ENCODE results near the gene COL20A1.
"Not testable (repeated sequence)": the region's sequence is repeated elsewhere in the genome, so short reads cannot be mapped to it uniquely, and the experiment has no call there.

Gene COL20A1

DNA sequence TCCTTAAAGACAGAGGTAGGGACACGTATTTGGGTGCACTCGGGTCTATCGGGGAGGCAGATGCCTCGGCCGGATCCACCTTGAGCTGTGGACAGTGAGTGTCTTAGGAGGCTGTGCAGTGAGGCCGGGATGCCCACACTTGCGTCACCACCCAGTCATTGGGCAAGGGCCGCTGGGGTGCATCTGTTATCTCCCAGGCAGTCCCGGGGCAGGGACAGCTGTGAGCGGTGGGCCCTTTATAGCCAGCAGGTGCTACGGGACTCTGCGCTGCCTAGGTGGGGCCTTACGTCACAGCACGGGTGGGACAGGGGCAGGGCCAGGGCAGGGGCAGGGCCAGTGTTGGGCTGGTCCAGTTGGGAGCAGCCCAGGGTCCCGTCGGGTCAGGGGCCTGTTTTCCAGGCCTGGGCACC is 689 bp upstream of the COL20A1 start:
- no peak for DNase-seq

DNA sequence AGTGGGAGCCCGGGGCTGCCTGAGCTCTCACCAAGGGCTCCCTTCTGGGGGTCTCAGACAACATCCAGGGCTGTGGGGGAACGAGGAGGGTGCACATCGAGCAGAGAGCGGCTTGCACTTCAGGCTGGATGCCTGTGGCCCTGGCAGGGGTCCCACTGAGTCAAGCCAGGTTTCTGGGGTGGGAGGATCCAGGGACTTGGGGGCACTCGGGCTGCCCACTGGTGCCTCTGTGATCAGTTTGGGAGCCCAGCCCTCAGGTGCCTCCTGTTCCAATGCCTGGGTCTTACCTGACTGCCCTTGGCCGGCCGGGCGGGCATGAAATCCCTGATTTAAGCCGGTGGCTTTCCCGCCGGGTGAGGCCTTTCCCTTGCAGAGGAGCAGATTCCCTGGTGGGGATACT is 470 bp downstream of the COL20A1 start:
- DNase-seq = no peak

DNA sequence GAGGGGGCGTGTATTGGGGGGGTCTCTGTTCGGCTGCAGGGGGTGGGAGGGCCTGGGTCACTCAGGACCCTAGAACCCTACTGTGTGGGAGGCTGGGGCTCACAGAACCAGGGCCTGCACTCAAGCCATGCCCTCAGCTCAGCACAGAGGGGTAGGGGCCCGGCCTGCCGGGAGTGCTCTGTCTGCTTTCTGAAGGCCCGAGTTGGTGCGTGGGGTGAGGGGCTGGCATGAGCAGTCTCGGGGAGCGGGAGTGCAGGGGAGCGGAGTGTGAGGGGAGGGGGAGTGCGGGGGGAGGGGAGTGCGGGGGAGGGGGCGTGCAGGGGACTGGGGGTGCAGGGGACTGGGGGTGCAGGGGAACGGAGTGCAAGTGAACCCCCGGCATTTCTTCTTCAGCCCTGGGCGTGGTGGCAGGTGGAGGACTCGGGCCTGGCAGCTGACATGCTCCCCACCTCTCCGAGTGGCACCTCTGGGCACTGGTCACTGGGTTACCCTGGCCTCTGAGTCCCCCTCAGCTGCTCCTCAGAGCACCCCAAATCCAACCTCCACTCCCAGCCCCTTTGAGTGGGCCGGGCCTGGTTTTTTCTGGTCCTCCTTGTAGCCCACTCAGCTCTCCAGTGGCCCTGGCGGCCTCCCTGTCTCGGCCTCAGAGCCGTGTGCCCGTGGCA is 1.0 kb downstream of the COL20A1 start:
- DNase-seq = no peak

DNA sequence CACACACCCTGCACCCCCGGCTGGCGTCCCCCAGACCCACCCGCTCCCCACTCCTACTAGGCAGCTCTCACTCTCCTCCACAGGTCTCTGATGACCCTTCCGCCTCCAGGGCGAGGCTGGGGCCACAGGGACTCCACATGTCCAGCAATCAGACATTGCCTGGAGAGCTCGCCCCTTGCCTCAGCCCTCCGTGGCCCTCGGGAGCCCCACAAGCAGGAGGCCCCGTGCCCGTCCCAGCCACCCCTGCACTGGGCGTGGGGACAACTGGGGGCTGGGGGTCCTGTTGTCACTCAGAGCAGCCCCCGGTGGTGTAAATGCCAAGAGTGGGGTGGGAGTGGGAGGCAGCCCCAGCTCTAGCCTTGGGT is 1.5 kb downstream of the COL20A1 start:
- DNase-seq = no peak

DNA sequence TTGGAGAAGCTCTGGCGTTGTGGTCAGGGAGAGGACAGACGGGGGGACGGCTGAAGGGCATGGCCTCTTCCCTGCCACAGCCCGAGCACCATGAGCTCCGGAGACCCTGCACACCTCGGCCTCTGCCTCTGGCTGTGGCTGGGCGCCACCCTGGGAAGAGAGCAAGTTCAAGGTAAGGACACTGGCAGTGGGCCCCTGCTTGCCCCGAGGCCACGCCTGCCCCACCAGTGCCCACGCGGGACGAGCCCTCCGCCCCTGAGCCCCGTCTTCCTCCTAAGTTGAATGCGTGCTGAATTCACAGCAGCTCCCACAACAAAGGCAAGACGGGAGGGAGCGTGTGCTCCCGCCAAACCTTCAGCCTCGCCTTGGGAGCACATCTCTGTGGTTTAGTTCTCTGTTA is 2.0 kb downstream of the COL20A1 start:
- no peak for DNase-seq

DNA sequence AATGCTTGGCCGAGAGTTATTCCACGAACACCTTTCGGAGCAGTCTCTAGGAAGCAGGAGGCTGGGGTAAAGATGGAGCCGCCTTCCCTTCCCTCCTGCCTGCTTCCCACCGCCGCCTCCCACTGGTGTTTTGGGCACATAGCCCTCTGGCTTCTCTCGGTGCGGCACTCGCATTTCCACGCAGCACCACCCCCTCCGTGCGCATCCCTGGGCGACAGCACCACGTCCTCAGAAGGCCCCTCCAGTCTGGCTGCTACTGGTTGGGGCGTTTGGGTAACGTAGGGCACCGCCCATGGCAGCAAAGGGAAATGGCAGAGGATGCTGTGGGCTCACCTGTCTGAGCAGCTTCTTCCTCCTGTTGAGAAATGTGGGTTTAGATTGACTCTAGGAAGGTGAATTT is 2.4 kb downstream of the COL20A1 start:
- DNase-seq = no peak

DNA sequence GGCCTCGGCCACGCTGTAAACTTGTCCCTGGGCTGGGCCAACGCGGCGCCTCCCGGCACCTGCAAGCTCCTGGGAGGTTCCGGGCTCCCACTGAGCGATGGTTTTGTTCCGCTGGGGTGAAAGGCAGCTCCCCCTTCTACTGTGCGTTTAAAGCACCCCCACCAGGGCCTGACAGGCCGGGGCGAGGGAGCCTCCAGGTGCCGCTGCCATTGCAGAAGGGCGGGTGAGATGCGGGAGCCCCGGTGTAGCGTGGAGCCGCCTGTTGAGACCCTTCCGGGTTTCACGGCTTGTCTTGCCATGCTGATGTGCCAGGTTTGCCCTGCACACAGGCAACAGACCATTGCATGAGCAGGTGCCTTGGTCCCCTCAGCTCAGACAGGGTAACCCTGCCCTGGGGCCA is 2.9 kb downstream of the COL20A1 start:
- DNase-seq = no peak

DNA sequence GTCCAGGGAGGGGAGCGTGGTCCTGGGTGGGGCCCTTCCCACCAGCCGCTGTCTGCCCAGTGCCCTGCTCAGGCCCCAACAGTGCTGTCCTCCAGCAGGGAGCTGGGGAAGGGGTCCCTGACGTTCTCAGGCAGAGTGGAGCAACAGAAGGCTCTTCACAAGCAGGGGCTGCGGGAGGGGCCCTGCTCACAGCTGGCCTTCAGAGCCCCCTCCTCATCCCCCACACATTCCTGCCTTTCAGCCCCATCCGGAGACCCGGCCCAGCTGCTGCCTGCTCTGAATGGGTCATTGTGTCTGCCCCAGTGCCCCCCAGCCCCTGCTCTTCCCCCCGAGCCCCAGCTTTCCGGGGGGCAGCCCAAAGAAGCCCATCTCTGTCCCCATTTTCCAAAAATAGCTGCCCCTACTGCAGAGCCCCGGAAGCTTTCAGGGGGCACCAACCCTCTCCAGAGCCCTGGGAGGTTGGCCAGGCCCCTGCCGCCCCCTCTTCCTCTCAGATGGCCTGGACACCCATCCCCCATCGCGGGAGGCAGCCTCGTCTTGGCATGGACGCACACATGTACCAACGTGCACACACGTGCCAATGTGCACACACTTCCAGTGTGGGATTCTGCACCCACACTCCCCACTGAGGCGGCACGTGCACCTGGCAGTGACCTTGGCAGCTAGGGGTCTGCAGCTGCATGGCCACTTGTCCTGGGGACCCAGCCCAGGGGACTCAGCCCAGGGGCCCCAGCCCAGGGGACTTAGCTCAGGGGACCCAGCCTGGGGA is 3.7 kb downstream of the COL20A1 start:
- DNase-seq = no peak

DNA sequence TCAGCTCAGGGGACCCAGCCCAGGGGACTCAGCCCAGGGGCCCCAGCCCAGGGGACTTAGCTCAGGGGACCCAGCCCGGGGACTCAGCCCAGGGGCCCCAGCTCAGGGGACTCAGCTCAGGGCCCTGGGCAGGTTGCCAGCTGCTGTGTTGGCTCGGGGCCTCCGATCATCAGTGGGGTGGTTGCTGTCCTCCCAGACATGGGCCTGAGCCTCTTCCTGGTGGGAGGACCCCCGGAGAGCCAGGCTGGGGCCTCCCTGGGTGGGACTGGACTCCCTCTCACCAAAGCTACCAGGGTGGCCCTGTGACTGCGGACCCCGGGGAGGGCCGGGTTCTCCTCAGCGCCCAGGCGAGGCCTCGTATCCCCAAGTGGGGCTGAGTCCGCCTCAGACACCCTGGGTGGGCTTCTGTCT is 4.4 kb downstream of the COL20A1 start:
- DNase-seq = no peak

DNA sequence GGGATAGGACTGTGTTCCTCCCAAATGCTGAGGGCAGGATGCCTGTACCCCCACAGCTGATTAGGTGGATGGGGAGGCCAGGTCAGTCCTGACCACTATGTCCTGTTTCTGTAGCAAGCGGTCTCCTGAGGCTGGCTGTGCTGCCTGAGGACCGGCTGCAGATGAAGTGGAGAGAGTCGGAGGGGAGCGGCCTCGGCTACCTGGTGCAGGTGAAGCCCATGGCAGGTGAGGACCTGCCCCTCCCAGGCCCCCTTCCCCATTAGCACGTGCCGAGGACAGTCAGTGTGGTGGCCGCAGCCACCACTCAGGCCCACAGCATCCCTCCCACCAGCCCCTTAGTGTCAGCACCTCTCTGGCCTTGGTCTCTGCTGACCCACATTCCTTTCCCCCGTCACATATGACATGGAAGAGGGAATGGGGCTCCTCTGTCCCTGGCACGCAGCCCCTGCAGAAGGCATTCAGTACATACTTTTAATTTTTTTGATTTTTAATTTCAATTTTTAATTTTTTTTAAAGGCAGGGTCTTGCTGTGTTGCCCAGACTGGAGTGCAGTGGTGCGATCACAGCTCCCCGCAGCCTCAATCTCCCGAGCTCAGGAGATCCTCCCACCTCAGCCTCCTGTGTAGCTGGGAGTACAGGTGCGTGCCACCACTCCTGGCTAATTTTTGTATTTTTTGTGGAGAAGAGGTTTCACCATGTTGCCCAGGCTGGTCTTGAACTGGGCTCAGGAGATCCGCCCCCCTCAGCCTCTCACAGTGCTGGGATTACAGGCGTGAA is 5.0 kb downstream of the COL20A1 start:
- DNase-seq = no peak

DNA sequence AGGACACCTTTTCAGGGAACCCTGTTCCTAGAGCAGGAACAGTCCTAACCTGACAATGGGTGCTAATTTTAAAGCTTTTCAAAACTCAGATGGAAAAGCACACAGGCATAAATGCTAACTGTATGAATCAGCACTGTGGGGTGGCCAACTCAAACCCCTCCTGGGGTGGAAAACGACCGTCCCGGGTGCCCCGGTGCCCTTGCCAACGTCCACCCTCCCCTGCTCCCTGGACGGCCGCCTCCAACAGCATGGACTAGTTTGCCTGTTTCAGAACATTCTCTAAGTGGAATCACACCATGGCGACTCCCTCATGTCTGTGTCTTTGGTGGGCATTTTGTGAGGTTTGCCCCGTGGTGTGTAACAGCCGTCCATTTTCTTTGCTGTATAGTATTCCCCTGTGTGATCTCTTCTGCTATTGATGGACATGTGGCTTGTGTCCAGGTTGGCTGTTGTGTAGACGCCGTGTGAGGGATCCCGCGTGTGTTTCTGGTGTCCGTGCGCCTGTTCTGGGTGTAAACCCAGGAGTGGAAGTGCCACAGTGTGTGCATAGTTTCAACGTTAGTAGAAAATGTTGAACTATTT is 5.8 kb downstream of the COL20A1 start:
- no peak for DNase-seq

DNA sequence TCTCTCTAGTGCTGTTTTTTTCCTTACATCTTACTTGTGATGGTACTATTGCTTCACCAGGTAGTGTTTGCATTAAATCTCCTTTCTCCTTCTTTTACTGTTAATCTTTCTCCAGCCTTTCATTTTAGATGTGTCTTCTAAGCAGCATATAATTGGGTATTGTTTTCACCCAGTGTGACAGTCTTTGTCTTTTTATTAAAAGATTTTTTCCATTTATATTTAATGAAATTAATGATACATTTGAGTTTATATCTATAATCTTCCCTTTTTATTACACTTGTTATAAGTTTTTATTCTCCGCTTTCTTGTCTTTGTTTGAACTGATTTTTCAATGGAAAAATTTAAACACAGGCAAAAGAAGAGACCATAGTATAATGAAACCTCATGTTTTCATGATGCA is 8.7 kb downstream of the COL20A1 start:
- DNase-seq = no peak

DNA sequence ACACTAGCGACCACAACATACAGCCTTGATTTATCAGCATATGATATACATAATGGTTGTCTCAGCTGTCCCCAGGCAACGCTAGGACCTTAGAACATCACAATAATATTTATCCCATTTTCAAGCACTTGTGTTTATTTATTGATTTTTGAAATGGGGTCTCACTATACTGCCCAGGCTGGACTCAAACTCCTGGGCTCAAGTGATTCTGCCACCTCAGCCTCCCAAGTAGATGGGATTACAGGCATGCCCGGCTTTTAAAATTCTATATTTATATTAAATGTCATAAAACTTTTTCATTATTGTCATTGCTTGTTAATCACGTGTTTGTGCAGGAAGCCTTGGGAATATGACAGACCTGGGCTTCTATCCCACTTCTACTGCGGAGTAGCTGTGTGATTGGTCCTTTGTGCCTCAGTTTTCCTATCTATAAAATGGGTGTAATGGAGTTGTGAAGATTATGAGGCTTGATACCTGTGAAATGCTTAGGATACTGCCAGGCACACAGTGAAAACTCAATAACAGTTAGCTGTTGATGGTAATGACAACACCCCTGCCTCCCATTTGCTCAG is 10.2 kb downstream of the COL20A1 start:
- DNase-seq = no peak

DNA sequence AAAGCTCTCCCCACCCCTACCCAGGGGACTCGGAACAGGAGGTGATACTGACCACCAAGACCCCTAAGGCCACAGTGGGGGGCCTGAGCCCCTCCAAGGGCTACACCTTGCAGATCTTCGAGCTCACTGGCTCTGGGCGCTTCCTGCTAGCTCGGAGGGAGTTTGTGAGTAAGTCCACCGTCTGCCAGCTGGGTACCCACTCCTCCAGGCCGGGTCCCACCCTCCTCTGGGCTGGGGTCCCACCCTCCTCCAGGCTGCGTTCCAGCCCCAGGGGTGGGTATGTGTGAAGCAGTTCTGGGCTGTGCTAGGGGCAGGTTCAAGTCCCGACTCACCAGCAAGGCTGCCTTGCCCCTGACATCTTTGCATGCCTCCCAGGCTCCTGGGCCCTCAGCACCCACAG is 12.4 kb downstream of the COL20A1 start:
- DNase-seq = no peak

DNA sequence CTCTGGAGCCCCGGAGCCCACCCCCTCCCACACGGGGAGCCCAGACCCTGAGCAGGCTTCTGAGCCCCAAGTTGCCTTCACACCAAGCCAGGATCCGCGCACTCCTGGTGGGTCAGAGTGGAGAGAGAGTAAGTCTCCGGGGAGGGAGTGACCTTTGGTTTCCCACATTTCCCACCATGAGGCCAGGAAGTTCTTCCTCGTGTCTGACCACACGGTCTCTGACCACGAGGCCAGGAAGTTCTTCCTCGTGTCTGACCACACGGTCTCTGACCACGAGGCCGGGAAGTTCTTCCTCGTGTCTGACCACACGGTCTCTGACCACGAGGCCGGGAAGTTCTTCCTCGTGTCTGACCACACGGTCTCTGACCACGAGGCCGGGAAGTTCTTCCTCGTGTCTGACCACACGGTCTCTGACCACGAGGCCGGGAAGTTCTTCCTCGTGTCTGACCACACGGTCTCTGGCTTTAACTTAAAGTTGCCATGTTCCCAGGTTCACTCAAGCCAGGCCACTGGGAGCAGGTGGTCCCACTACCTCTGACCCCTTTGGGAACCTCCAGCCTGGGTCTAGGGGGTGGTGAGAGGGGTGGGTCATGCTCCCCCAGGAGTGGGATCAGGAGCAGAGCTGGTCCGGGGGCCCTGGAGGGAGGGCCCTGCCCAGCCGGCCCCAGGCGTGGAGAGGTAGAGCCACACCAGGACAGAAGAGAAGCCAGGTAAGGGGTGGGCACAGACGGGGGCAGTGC is 13.1 kb downstream of the COL20A1 start:
- DNase-seq = not testable (repeated sequence)

DNA sequence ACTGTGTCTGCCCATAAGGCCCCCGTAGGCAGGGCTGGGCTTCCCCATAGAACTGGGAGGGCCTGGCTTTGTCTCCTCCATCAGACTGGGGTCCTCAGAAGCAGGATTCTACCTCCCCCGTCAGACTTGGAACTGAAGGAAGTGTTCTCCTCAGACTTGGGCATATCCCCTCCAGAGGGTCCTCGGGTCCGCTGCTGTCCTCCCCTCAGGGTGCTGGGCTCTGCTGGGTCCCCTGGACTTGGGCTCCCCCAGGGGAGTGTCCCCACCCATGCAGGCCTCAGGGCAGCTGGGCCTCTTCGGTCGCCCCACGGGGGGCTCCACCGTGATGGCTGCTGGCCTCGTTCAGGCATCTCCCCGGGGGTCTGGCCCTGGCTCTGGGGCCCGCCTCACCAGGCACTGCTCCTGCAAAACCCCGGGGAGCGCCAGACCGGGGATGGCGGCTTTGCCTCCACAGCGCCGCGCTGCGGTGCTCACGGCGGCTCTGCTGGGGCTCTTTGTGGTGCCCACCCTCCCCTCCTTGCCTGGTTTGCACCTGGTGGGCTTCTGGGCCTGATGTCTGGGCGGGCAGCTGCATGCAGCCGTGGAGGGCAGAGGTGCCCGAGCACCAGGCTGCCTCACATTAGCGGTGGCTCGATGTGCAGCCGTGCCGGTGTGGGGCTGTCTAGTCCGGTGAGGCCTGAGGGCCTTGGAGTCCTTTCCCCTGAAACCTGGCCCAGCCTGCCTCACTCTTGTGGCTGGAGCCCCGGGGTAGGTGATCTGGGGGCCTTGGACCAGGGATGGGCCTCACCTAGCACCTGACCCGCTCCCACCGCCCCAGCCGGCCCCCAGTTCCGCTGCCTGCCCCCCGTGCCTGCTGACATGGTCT is 13.9 kb downstream of the COL20A1 start:
- DNase-seq = no peak

DNA sequence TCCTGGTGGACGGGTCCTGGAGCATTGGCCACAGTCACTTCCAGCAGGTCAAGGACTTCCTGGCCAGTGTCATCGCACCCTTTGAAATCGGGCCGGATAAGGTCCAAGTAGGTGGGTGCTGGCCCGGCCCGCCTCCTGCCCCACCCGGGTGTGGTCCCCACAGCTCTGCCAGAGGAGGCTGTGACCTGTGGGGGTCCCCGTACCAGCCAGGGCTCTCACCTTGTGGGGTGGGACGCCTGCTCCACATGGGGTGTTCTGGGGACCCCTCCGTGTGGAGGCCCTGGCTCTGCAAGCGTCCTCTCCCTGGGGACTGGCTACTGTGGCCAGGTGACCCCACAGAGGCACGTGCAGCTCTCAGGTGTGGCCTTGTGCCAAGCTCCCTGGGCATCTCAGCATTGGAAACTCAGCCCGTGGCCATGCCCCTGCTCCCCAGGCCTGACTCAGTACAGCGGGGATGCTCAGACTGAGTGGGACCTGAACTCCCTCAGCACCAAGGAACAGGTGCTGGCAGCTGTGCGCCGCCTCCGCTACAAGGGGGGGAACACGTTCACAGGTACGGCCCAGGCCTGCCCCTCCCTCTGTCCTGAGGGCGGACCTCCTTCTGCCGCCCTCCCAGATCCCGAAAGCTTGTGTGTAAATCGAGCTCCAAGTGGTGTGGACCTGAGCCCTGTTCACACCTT is 14.7 kb downstream of the COL20A1 start:
- DNase-seq = no peak

DNA sequence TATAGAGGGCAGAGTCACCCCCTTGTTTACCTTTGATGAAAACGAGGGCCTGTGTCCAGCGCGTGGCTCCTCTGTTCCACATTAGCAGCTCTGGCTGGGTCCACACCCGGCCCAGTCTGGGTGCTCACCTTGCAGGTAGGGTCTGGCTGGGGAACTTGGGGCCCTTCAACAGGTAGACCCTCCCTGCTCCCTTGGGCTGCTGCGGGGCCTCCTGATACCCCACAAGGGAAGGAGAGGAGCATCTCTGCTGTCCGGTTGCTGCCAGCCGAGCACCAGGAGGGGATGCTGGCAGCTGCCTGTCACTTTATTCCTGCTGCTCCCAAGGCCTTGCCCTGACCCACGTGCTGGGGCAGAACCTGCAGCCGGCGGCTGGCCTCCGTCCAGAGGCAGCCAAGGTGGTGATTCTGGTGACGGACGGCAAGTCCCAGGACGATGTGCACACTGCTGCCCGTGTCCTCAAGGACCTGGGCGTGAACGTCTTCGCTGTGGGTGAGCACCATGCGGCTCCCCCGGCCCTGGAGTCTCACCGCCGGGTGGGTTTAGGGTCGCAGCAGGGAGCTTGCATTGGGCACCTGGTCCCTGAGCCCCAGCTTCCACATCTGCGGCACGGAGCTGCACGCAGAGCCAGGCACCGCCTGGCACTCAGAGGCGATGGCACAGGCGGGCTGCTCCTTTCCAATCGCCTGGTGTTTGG is 15.4 kb downstream of the COL20A1 start:
- DNase-seq = no peak

DNA sequence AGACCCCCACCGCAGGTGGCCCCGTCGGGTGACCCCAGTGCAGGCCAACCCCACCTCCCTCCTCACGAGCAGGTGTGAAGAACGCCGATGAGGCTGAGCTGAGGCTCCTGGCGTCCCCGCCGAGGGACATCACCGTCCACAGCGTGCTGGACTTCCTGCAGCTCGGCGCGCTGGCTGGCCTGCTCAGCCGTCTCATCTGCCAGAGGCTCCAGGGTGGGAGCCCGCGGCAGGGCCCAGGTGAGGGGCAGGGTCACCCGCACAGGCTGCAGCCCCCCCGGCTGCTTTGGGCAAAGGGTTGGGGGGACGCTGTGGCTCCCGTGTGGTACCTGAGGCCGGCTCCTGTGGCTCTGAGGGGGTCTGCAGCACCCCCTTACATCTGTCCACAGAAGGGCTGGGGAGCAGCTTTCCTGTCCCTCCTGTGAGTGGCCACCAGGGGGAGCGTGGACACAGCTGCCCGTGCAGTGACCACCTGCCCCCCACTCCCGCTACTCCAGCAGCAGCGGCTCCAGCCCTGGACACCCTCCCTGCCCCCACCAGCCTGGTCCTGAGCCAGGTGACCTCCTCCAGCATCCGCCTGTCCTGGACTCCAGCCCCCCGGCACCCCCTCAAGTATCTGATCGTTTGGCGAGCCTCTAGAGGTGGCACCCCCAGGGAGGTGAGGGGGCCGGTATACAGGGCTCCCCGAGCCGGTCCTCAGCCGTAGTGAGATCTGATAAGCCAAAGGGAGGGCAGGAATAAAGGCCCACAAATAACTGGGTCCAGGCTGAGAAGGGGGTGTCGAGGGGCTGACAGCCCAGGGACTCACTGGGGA is 16.5 kb downstream of the COL20A1 start:
- peak; percentile 52 for DNase-seq

Measured in stimulated activated CD4-positive, alpha-beta T cell treated with anti-CD3 and anti-CD28 coated beads, Interleukin-15, amount 100 ng/mL, for 24 hours (primary cell).